ENCODE data around the gene TBCEL.

GRCh38 chr11:121099885-121100284 lies 76.0 kb downstream of the TBCEL start:
- TF ChIP-seq YY1 (IDR thresholded peaks at IDR 0.05; ENCODE audit: insufficient read depth, insufficient read length) (no peak), ZNF274 (IDR thresholded peaks at IDR 0.05; ENCODE audit: low read depth, low read length) (no peak)
